CD4-positive, alpha-beta T cell treated with Interferon alpha-2 for 1 hour (primary cell): ENCODE measurements around the gene AP5B1.

Source experiments
- DNase-seq, 2 donors: peaks; one replicate each; pipeline ENCODE4 v3.0.0-alpha.2; 2020 to 2022

Gene AP5B1, protein sequence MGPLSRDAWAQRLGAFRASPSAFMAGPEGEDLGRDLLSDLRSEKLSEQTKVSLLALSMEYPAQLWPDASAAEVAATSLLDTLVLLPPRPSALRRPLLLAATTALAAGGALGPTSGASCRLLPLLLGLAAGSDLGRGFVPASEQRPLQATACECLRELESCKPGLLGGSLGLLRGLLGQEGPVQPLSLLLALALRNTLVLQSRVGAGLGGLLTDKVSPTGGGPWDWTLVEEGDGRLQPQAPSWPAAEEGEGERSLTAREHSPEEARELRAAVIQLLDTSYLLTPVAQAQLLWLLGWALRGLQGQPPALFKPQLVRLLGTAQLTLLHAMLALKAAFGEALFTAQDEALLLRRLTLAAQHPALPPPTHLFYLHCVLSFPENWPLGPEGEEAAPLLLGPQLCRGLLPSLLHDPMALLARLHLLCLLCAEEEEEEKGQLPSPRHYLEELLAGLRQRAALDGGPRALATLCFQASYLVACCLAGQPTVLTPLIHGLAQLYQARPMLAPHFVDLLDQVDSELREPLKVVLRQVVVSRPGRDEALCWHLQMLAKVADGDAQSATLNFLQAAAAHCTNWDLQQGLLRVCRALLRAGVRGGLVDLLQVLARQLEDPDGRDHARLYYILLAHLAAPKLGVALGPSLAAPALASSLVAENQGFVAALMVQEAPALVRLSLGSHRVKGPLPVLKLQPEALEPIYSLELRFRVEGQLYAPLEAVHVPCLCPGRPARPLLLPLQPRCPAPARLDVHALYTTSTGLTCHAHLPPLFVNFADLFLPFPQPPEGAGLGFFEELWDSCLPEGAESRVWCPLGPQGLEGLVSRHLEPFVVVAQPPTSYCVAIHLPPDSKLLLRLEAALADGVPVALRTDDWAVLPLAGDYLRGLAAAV

DNA sequence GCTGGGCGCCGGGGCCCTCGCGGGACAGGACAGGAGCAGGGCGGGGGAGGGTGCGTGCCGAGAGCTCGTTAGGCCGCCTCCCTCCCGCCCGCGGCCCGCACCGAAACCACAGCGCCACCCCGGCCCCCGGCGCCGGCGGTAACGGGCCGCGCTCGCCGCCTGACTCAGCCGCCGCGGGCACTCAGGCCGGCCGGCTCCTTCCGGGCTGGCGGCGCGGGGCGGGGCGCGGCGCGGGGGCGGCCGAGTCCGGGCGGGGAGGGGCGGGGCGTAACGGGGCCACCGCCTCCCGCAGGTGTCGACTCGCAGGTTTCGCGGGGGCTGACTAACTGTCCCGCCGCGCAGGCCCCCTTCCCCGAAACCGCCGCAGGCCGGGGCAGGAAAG lies at the start of gene AP5B1:
AP5B1 (minus strand) TSS at position 207 of the 382 bp plus-strand sequence. CDS start 385 bp downstream, outside the sequence.
- DNase-seq, result peak; percentile 66 to 84

DNA sequence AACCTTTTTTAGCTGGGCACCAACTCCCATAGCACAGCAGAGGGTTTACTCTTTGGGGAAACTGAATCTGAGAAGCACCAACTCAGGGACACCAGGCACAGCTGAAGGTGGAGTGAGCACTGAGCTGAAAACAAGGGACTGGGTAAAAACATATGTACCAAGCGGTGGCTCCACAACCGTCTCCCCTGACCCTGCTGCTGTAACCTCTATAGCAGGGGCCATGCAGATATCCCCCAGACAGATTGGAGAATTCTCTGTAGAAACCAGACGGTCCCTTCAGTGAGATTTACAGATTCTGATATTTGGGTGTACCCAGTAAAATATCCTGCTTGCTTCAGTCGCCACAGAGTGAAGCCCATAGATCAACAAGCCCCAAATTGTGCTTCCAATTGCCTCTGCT lies 48.7 kb upstream of the AP5B1 start:
- no peak for DNase-seq

DNA sequence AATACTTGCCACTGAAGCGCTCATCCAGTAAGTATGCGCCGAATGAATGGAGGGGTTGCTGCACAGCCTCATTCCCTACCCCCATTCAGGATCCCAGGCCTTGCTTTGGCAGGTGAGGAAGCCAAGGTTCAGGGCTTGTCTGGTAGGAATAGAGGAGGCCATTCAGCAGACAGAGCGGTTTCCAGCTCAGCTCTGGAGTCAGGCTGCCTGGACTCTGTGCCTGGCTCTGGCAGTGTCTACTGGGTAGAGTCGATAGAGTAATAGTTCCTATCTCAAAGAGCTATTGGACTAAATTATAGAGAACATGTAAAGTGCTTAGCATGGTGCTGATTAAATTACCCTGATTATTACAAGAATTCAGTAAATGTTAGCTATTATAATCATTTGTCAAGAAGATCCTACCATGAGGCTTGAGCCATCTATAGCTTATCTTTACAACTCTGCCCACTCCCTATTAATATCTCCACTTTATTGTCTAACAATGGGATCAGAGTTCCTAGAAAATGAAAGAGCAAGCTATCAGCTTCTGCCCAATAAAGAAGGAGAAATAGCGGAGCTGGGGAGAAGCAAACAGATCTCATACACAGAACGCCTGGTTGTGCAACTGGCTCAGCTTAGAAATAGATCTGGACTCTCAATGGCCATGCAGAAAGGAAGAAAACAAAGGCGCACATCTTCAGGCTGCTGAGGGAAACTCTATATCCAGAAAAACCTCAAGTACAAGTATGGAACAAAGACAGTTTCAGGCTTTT lies 46.4 kb upstream of the AP5B1 start:
- DNase-seq, result no peak

DNA sequence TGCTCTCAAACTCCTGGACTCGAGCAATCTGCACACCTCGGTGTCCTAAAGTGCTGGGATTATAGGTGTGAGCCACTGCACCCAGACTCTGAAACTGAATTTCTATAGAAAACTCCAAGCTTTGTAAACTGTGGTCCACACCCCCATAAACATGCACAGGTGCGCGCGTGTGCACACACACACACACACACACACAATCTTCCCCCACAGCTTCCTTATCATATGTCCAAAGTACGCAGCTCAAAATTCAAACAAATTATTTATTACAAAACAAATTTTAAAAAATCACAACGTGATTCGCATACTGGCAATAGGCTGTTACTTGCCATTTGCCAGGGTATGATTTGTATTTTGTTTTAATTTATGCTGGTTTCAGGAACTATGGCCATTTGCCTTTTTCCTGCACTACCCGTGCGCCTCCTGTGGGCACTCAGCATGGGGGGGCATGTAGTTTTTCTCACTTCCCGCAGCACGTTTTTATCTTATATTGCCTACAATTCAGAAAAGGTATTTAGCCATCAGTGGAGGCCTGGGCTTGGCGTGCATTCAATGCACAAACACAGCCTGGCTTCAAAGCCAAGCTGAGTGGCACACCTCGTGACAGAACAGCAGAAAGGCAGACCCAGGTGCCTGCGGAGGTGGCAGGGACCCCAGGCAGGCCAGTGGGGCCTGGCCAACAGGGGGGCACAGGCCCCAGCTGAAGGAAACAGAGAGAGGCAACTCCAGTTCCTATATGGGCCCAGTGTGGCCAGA lies 42.2 kb upstream of the AP5B1 start:
- DNase-seq, result no peak

DNA sequence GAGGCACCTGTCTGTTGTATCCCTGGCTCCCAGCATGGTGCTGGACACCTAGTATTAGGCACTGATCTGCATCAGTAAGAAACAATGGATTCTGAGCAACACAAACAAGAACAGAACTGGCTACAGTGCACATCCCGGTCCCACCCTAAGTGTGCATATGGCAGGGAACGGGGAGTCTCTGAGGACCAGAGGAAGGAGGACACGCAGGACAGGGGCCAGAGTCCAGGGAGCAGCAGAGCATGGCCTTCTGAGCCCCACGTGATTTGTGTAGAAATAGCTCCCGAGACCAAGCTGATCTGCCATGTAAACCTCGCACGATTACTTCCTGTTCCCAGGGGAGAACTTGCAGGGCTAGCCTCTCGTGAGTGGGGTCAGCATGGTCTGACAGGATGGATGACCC lies 40.3 kb upstream of the AP5B1 start:
- DNase-seq, result no peak

DNA sequence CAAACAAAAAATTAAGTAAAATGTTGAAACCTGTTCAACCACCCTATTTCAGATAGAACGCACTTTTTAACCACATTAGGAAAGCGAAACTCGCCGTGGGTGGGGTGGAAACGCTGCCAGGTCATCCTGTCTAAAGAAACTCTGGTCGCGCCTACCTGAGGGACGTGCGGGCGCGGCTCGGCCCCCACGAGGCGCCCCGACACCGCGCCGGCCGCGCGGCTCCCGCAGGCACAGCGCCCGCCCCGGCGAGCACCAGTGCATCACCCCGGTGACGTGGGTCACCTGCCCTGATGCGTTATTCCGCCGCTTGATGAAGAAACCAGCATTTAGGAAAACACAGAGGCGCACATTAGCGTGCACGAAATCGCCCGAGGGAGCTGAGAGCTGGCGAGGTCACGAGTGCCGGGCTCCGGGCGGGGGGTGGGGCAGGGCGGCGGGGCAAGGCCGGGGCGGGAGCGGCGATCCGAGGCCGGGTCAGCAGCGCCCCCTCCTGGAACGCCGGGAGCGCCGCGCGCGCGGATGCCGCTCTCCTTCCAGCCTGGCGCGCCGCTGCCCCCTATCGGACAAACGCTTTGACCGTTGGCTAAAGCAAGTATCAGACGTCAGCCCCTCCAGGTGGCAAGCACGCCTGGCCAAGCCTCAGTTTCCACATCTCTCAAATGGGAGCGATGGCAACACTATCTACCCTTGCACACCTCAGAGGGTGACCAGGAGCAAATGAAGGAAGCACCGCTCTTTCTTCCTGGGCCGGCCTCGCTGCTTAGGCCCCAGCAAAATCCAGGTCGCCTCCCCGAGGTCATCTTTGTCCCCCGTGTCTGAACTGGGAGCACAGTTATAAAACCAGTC lies 37.3 kb upstream of the AP5B1 start:
- DNase-seq, result peak; percentile 90 to 93

DNA sequence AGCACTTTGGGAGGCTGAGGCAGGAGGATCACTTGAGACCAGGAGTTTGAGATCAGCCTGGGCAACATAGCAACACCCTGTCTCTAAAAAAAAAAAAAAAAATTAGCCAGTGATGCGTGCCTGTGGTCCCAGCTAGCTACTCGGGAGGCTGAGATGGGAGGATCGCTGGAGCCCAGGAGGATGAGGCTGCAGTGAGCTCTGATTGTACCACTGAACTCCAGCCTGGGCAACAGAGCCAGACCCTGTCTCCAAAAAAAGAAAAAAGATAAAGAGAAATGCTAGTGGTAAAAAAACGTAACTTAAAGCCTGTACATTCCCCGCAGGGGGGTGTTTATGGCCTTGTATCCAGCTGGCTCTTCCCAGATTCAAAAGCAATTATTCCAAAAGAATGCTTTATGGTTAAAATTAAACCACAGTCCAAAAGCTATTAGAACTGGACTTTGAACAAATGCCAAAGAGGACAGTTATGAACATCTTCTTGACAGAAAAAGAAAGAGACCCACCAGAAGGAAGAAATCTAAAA lies 36.6 kb upstream of the AP5B1 start:
- no peak for DNase-seq

DNA sequence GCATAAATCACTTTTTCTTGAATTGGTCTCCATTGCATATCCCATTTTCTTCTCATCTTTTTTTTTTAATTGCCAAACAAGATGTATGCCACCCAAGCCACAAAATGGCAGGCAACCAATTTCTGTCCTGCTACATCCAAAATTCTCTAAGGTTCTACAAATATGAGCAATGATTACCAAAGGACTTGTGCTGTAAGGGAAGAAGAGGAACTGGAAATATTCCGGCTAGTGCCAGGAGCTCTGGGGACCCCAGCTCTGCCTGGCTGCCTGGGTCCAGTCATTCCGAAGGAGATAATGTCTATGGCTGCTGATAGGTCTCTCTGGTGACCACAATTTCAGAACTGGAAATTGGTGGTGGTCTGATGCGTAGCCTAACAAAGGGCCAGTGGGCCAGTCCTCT lies 35.9 kb upstream of the AP5B1 start:
- no peak for DNase-seq

DNA sequence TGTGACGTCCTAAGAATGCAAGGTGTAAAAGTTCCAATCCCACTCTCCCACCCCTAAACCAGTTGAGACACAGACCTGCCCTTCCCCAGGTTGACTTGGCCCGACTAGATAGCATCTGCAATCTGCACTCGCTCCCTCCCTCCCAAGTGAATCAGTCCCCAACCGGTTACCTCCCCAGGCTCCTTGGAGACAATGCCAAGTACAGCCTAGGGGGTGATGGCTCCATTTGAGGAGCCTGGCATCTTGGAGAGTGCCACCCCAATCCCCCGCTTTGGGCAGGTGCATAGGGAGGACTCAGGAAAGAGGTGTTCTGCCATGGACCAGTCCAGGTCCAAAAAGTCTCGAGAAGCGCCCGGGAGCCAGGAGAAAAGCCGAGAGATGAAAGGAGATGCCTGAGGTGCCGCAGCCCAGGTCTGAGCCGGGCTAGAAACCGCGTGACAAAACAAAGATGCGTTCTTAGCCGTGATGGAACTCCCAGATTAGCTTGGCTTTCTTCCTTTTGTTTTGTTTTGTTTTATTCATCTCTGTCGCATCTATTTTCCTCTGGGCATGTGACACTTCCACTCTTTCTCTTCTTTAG lies 34.3 kb upstream of the AP5B1 start:
- no peak for DNase-seq

DNA sequence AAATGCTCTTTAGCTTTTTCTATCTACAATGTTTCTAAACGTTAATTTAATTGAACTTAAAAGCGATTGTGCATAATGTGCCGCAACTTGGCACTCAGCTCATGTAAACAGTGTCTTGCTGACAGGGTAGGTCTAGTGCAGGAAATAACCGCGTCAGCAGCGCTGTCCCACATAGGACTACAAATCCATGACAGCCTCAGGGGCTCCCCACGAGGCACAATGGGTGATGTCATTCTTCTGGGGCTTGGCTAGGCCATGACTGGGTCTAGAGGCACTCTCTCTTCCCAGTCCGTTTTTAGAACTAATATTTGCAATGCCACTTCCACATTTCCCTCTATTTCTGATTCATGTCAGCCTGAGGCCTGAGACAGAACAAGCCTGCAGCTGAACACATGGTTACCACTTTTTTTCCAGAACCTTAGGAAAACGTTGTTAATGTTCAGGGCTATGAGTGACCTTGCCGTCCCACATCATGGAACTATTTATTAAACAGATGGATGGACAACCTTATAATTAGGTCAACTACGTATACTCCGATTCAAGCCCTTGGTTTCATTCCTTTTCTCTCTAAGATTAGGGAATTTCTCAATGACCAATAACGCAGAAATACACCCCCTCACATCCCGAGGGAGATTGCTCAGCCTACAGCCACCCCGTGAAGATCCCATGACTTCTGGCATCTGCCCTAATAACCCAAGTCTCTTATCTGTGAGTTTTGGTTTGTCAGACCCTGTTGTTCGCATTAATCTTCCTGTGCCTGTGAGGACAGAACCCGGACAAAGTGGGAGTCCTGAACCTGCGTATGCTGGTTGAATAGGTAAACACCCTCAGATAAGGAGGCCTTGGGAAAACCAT lies 33.6 kb upstream of the AP5B1 start:
- DNase-seq, result peak in 1 of 2 donors; percentile 32

DNA sequence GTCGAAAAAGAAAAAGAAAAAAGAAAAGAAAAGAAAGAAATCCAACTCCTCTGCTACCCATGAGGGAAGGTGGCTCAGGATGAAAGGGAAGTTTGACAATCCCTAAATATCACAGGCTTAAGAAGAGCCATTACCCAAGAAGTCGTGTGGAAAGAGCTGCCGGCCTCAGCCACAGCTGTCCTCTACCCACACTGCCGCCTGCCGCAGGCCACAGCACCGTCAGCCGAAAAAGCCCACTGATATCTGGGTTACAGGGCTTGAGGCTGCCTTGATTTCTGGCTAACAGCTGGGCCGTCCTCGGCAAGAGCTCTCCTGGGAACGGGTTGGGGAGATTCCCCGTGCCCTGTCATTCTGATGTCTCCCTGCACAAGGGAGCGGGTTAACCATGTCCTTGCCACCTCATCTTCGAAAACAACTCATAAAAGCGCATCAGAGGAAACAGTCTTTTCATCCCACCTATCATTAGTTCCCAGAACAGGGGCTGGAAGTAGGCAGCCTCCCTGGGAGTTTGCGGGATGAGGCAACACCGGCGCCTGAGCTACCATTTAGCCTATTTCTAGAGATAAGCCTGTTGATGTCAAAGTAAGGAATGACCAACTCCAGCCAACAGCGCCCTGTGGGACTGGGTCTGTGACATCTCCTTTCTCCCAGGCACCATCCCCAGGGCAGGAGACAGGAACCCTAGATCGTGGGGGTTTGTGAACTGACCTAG lies 31.1 kb upstream of the AP5B1 start:
- DNase-seq, result no peak

DNA sequence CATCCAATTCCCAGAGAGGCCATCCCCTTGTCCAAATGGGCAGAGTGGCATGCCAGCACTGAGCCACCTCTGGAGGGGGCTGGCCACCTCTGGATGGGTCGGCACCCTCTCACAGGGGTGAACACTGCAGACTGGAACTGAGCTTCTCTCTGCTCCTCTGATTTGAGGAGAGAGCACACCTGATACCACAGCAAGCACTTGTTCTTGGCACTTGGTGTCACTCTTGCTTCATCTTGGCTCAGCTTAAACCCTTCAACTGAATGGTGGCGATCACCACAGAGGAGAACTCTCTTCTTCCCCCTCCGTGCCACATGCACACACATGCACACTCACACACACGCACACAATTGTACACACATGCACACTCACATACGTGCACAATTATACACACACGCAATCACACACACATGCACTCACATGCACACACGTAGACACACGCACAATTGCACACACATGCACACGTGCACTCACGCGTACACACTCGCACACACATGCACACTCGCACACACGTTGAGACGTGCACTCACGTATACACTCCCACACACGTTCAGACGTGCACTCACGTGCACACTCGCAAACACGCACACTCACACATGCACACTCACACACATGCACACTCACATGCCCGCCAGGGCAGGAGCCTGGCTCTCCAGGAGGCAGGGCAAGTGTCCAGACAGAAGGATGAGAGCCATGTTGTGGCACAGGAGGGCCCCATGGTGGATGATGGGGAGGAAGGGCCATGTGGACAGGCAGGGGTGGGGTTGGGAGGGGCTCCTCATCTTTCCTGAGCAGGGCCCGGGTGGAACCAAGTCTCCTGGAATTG lies 29.5 kb upstream of the AP5B1 start:
- DNase-seq, result peak; percentile 15 to 33

DNA sequence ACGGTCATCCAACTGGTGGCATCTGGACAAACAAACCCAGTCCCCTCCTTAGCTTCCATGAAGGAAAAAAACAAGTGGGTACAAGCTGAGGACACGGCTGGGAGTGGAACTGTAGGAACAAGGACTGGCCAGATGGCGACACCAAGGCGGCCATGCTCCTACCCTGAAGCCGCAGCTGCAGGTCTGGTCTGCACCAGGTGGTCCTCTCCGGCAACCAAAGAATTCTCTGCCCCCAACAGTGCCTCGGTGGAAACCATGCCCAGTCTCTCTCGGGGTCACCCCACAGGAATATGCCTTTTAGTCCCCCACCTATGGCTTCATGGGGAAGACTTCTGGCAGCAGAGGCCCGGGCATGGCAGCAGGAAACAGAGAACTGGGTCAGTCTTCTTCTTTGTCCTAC lies 28.7 kb upstream of the AP5B1 start:
- no peak for DNase-seq

DNA sequence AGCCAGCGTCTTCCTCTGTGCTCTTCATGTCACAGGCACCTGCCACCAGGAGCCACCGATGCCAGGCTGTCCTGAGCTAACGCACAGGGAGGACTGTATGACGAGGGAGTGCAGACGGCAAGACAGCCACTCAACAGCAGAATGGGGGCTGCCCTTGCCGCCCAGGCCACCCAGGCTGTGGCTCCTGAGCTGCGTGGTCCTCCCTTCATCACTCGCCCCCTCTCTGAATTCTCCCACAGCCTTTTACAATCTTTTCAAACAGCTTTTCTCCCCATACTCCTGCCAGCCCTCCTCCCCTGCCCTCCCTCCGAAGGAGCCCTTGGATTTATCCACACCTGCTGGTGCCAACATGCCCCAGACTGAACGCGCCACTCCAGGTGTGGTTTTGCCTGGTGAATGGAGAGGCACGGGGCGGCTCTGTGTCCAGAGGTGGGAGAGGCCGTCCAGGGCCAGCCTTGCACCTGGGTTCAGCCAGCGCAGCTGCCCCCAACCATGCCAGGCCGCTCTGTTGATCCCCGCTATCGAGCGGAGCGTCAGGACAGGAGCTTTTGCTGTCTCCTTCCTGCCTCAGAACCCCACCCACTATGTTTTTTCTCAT lies 28.1 kb upstream of the AP5B1 start:
- DNase-seq, result no peak

DNA sequence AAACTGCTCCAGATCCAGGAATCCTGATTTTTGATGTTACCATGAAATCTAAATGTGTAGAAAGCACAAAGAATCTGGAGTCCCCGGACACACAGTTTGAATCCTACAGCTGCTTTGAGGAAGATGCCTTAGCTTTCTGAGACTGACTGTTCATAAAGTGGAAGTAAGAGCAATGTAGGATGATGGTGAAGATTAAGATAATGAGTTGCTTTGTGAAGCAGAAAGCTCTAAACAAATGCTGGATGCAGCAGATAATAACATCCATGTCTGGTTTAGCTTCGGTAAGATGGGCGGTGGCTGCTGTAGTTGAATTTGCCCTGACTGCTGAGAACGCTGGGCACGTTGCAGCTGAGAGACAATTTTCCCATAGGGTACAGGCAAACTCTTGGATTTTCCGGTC lies 26.2 kb upstream of the AP5B1 start:
- DNase-seq, result no peak

DNA sequence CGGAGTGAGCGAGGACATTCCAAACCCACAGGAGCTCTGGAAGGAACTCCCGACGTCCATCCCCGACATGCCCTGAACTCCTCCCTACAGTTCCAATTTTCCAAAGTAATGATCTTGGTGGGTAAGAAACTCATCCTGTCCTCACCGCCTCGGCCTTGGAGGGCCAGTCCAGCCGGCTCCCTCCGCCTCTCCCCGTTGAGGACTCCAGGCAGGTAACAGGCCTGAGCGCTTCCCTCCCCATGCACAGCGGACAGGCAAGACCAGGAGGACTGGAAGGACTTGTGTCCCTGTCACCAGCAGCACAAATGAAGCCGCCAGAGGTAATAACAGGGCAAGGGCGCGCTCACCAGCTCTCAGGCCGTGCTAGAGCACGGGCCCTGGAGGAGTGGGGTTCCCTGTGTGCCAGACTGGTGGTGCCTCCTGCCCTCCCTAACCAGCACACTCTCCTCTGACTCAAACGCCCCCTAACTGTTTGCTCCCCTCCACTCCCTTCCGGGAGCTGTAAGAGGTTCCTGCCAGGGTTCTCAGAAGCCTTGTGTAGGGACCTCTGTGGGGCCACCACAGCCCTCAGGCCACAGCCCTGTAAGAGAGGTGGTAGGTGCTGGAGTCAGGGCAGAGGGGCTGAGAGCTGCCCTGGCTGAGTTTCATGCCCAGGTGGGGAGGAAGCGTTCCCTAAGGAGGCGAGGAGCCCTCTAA lies 23.2 kb upstream of the AP5B1 start:
- no peak for DNase-seq

DNA sequence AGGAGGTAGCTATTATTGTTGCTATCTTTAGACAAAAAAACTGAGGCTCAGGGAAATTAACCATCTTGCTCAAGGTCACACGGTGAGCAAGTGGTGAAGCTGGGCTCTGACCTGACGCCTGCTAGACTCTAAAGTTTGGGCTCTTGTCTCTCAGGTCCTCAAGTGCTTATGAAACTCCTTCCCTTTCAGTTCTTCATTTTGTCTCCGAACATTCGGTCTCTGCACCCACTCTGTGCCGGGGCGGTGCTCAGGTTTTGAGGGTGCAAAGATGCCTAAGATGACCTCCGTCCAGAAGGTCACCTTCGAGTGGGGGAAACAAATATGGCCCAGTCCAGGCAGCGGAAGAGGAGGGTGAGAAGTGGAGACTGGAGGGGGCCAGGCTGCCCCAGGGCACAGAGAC lies 22.1 kb upstream of the AP5B1 start:
- no peak for DNase-seq
